K562 (cell line): Measurements from ENCODE around the gene KDELR3. TPM values are rescaled to one million over a fixed set of nuclear protein-coding genes. Genes with fewer than 3 reads are reported as not detected.

ENCODE experiments used
- ATAC-seq: fragments of 200-7000 bp; cut with Tn5 transposase; 3 replicates; pipeline ENCODE4 v1.9.1; 2020; ENCODE audit warnings: moderate library complexity
- BruUV-seq: library from RNA; stranded (reverse); fragments of 400-500 nt; replicated peaks from 2 replicates; lab custom pipeline; 2021; lab: Mats Ljungman, UMichigan
- CTCF ChIA-PET: fragments of 300-600 bp; formaldehyde crosslinking; extraction: SDS; loops from one replicate; lab custom pipeline; 2021; ENCODE audit warnings: low intra/inter-chr PET ratio; lab: Yijun Ruan, JAX
- POLR2A ChIA-PET: fragments of 300-600, 350-650 bp; sonication (Branson Sonifier 250); formaldehyde crosslinking; extraction: SDS; loops from one replicate; lab custom pipeline; 2021; ENCODE audit warnings: antibody characterized with exemption, inconsistent platforms; lab: Yijun Ruan, JAX
- DNase-seq, 4 experiments: peaks; one replicate each; pipeline versions ENCODE4 v3.0.0 to v3.0.0-alpha.2; 2011 to 2018; ENCODE audit warnings: low spot score in 3 of 4, mixed read lengths in 3 of 4; ENCODE audit errors: extremely low read depth in 1 of 4
- FAIRE-seq: peaks from 2 replicates; lab custom pipeline; 2011; peaks lifted over from hg19 to GRCh38; lab: Jason Lieb, UNC
- H2AFZ ChIP-seq: 2 replicates; pipeline ENCODE4 v1.6.0; 2011; ENCODE audit warnings: low read depth, low read length, control low read depth, inconsistent platforms
- H3K27ac ChIP-seq: fragments of 200-600 bp; 3 replicates; pipeline ENCODE4 v1.8.0; 2011; ENCODE audit warnings: low read depth, mild to moderate bottlenecking, control low read depth, inconsistent platforms, low read length, moderate library complexity, mixed read lengths; ENCODE audit errors: extremely low read depth
- H3K27me3 ChIP-seq, 2 experiments: fragments of 300-600 bp in 1 of 2; 2 replicates in 1 of 2; 3 replicates in 1 of 2; pipeline versions ENCODE4 v1.6.0 to v1.8.0; 2011; ENCODE audit warnings: inconsistent platforms in 2 of 2, low read length in 2 of 2, mild to moderate bottlenecking in 1 of 2, mixed read lengths in 1 of 2, moderate library complexity in 1 of 2; ENCODE audit not compliant: control insufficient read depth in 2 of 2, insufficient read depth in 2 of 2
- H3K36me3 ChIP-seq: fragments of 300-600 bp; 3 replicates; pipeline ENCODE4 v1.8.0; 2011; ENCODE audit warnings: mild to moderate bottlenecking, low read length, inconsistent platforms; ENCODE audit not compliant: control insufficient read depth, insufficient read depth
- H3K4me1 ChIP-seq, 2 experiments: fragments of 200-600 bp in 1 of 2; replicated peaks in 1 of 2; 2 replicates in 1 of 2; 3 replicates in 1 of 2; pipeline versions ENCODE4 v1.5.1 to v1.8.0; 2011; ENCODE audit warnings: inconsistent platforms in 2 of 2, low read length in 2 of 2, mild to moderate bottlenecking in 1 of 2, mixed read lengths in 1 of 2, moderate library complexity in 1 of 2; ENCODE audit not compliant: control insufficient read depth in 2 of 2, insufficient read depth in 2 of 2
- H3K4me2 ChIP-seq: 2 replicates; pipeline ENCODE4 v1.6.1; 2011; ENCODE audit warnings: low read length, control low read depth, inconsistent platforms, mixed read lengths; ENCODE audit not compliant: insufficient read depth
- H3K4me3 ChIP-seq: fragments of 200-600 bp; sonication (generic), shearing (Covaris generic); 2 replicates; pipeline ENCODE4 v1.5.1; 2016; ENCODE audit warnings: control low read depth, inconsistent platforms
- H3K79me2 ChIP-seq: fragments of 200-600 bp; 3 replicates; pipeline ENCODE4 v1.8.0; 2011; ENCODE audit warnings: low read length, inconsistent platforms; ENCODE audit not compliant: control insufficient read depth, insufficient read depth
- H3K9ac ChIP-seq, 2 experiments: 2 replicates each; pipeline versions ENCODE4 v1.6.0 to v1.6.1; 2011; ENCODE audit warnings: low read depth in 2 of 2, low read length in 2 of 2, control low read depth in 1 of 2, inconsistent platforms in 1 of 2, mild to moderate bottlenecking in 1 of 2, mixed read lengths in 1 of 2; ENCODE audit not compliant: insufficient read depth in 1 of 2
- H3K9me1 ChIP-seq: one replicate; pipeline ENCODE4 v1.6.0; 2011; ENCODE audit warnings: inconsistent platforms, mild to moderate bottlenecking, low read length, moderate library complexity; ENCODE audit not compliant: control insufficient read depth, insufficient read depth
- H3K9me3 ChIP-seq: replicated peaks from 2 replicates; pipeline ENCODE4 v1.5.1; 2011; ENCODE audit warnings: low read depth, low read length, inconsistent platforms; ENCODE audit not compliant: control insufficient read depth, insufficient read depth
- H4K20me1 ChIP-seq: replicated peaks from 2 replicates; pipeline ENCODE4 v1.6.1; 2011; ENCODE audit warnings: low read length, inconsistent platforms, mixed read lengths; ENCODE audit not compliant: control insufficient read depth, insufficient read depth
- MEF2D ChIP-seq: conservative IDR thresholded peaks from 2 replicates; pipeline ENCODE4 v1.6.1; 2016; ENCODE audit warnings: low read depth, missing genetic modification characterization, missing compliant biosample characterization
- NFIC ChIP-seq: fragments of 450-650 bp; IDR thresholded peaks from 2 replicates; pipeline ENCODE4 v1.6.1; 2017; ENCODE audit warnings: mild to moderate bottlenecking, inconsistent platforms
- POLR3G ChIP-seq: IDR thresholded peaks from 2 replicates; pipeline ENCODE4 v1.6.1; 2011; ENCODE audit not compliant: insufficient read length, insufficient replicate concordance; ENCODE audit errors: extremely low read depth
- POU5F1 ChIP-seq: fragments of 150-350 bp; IDR thresholded peaks from 2 replicates; pipeline ENCODE4 v1.6.1; 2014; ENCODE audit warnings: borderline replicate concordance, low read length, low read depth, mild to moderate bottlenecking; ENCODE audit not compliant: partially characterized antibody
- RAD51 ChIP-seq: fragments of 450-650 bp; IDR thresholded peaks from 2 replicates; pipeline ENCODE4 v1.7.1; 2016; ENCODE audit warnings: low read depth, mild to moderate bottlenecking, borderline replicate concordance
- RNF2 ChIP-seq: sonication (generic); IDR thresholded peaks from 2 replicates; pipeline ENCODE4 v1.6.1; 2016
- SAFB2 ChIP-seq: fragments of 200-400 bp; formaldehyde crosslinking; IDR thresholded peaks from 2 replicates; pipeline ENCODE4 v1.6.1; 2018; ENCODE audit warnings: borderline replicate concordance, low read length, low read depth, moderate library complexity; ENCODE audit not compliant: severe bottlenecking
- TAF1 ChIP-seq: IDR thresholded peaks from 2 replicates; pipeline ENCODE4 v1.6.1; 2011; ENCODE audit warnings: mild to moderate bottlenecking, low read length, moderate library complexity; ENCODE audit not compliant: insufficient read depth, control insufficient read depth, severe bottlenecking; ENCODE audit errors: extremely low read depth
- TSC22D4 ChIP-seq: fragments of 450-650 bp; IDR thresholded peaks from 2 replicates; pipeline ENCODE4 v1.6.1; 2016; ENCODE audit warnings: missing genetic modification characterization, missing biosample characterization, control low read depth
- ZBTB2 ChIP-seq: fragments of 450-650 bp; IDR thresholded peaks from 2 replicates; pipeline ENCODE4 v1.6.1; 2016; ENCODE audit warnings: antibody characterized with exemption
- ZNF197 ChIP-seq: fragments of 200-800 bp; sonication (Bioruptor generic); IDR thresholded peaks from 2 replicates; pipeline ENCODE4 v1.6.1; 2016; ENCODE audit warnings: low read depth, missing genetic modification characterization, missing compliant biosample characterization
- WGBS: fragments of 100-300 bp; shearing (Covaris generic); methylation state at CpG from one replicate; pipeline ENCODE4 v1.1.6; 2016; ENCODE audit warnings: low coverage, mixed read lengths; ENCODE audit not compliant: insufficient coverage; ENCODE audit errors: missing lambda C conversion rate; 5-methylcytosine and 5-hydroxymethylcytosine counted together
- in situ Hi-C: fragments of 300-500 bp; cut with MboI; formaldehyde crosslinking; loops from 4 replicates; pipeline ENCODE4 v1.15.0; 2018; ENCODE audit warnings: inconsistent platforms, mixed read lengths
- intact Hi-C: fragments of 100-400 bp; cut with micrococcal nuclease; formaldehyde crosslinking; loops from 2 replicates; pipeline ENCODE4 v1.14.2; 2022
- polyA plus RNA-seq, 8 experiments: library from polyadenylated mRNA; depleted of rRNA in 4 of 8; stranded (reverse) in 5 of 8; unstranded in 3 of 8; fragments of >200 nt; fragmentation: Nextera tagmentation in 2 of 8; fragmentation: Illumina TruSeq in 1 of 8; extraction: Ambion mirVana in 2 of 8; extraction: Trizol in 1 of 8; gene quantifications; 2 replicates each; pipeline versions ENCODE4 v1.2.1 to v1.2.3, GENCODE V29; 2011 to 2014; ENCODE audit warnings: inconsistent platforms in 1 of 8, missing spikeins in 1 of 8
- total RNA-seq, 7 experiments: library from RNA; depleted of rRNA in 6 of 7; stranded (reverse); fragments of >200 nt in 6 of 7; fragmentation: Illumina TruSeq in 2 of 7; extraction: Trizol in 2 of 7; gene quantifications; 2 replicates each; pipeline versions ENCODE4 v1.2.1 to v1.2.3, GENCODE V29; 2011 to 2021; ENCODE audit warnings: low replicate concordance in 1 of 7
- TF ChIP-seq, protein P1 (sequence below): fragments of 450-650 bp; IDR thresholded peaks from 2 replicates; pipeline ENCODE4 v1.6.1; 2017; ENCODE audit warnings: antibody characterized with exemption, mild to moderate bottlenecking
- TF ChIP-seq, protein P2 (sequence below): sonication (generic); formaldehyde crosslinking; IDR thresholded peaks from 2 replicates; pipeline ENCODE4 v1.8.0; 2022; ENCODE audit warnings: mild to moderate bottlenecking, low read depth, missing genetic modification reagents

The KDELR3 gene
- total and polyA plus RNA-seq, 9 of the 15 experiments (the other 6 are each of a cell fraction or from before 2014, with no cell fraction given): 7.1 to 44.8 (median 9.6) TPM

- TF ChIP-seq, protein P1, sequence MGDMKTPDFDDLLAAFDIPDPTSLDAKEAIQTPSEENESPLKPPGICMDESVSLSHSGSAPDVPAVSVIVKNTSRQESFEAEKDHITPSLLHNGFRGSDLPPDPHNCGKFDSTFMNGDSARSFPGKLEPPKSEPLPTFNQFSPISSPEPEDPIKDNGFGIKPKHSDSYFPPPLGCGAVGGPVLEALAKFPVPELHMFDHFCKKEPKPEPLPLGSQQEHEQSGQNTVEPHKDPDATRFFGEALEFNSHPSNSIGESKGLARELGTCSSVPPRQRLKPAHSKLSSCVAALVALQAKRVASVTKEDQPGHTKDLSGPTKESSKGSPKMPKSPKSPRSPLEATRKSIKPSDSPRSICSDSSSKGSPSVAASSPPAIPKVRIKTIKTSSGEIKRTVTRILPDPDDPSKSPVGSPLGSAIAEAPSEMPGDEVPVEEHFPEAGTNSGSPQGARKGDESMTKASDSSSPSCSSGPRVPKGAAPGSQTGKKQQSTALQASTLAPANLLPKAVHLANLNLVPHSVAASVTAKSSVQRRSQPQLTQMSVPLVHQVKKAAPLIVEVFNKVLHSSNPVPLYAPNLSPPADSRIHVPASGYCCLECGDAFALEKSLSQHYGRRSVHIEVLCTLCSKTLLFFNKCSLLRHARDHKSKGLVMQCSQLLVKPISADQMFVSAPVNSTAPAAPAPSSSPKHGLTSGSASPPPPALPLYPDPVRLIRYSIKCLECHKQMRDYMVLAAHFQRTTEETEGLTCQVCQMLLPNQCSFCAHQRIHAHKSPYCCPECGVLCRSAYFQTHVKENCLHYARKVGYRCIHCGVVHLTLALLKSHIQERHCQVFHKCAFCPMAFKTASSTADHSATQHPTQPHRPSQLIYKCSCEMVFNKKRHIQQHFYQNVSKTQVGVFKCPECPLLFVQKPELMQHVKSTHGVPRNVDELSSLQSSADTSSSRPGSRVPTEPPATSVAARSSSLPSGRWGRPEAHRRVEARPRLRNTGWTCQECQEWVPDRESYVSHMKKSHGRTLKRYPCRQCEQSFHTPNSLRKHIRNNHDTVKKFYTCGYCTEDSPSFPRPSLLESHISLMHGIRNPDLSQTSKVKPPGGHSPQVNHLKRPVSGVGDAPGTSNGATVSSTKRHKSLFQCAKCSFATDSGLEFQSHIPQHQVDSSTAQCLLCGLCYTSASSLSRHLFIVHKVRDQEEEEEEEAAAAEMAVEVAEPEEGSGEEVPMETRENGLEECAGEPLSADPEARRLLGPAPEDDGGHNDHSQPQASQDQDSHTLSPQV: no peak
- no peak for TF ChIP-seq TAF1
- TF ChIP-seq RAD51: no peak
- no peak for TF ChIP-seq RNF2
- TF ChIP-seq NFIC: no peak
- no peak for TF ChIP-seq POU5F1
These were observed 6.2 kb downstream of the KDELR3 start (continued) for GRCh38 chr22:38474003-38474607.

DNA sequence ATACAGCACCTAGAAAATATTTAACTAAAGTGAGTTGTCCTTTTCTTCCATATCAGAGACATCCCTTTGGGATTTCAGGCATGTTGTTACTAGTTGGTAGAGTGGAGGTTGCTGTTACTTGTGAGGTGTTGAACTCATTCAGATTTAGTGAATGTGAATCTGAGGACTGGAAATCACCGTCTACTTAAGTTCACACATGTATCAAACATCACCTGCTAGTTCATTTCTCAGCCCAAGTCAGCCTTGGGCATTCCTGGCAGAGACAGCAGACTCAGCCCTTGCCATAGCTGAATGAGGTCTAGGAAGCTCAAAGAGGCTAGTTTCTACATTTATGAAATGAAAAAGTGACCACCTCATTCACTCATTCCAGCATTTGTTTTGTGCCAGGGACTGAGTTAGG lies 9.7 kb downstream of the KDELR3 start:
- WGBS: 75% methylated on average over 1 of the region's 1 CpG
- ChIA-PET POLR2A (interaction anchor here (1.1 to 1.9 kb wide), 3 partner anchors 9 to 13 kb away, joined by 3 to 11 read pairs (median 6); partner anchors contain the start of gene KDELR3), CTCF (no interaction called here)
- no peak for FAIRE-seq
- intact Hi-C loops: no loop called here
- in situ Hi-C loops: no loop called here
- Histone ChIP-seq H2AFZ (no peak overlapping the region), H3K9me1 (no peaks in the 10 kb centered on the region), H3K9ac (no peak overlapping the region), H3K9me3 (no peaks in the 10 kb centered on the region), H4K20me1 (no peaks in the 10 kb centered on the region), H3K27me3 (no peaks in the 10 kb centered on the region), H3K27ac (no peak overlapping the region), H3K36me3 (peaks cover 25% of the 10 kb centered on the region; the same call in 2 of the 3 replicates), H3K79me2 (no peaks in the 10 kb centered on the region), H3K4me2 (no peak overlapping the region), H3K4me1 (no peaks in the 10 kb centered on the region; a peak in 1 of 5 replicates), H3K4me3 (no peak overlapping the region)
- DNase-seq: no peak
- no TSS peak for BruUV-seq
- ATAC-seq: no peak
- TF ChIP-seq SAFB2 (no peak), TSC22D4 (tag) (no peak), MEF2D (tag) (no peak), POLR3G (no peak), ZBTB2 (no peak), ZNF197 (no peak)
- TF ChIP-seq, protein P2, sequence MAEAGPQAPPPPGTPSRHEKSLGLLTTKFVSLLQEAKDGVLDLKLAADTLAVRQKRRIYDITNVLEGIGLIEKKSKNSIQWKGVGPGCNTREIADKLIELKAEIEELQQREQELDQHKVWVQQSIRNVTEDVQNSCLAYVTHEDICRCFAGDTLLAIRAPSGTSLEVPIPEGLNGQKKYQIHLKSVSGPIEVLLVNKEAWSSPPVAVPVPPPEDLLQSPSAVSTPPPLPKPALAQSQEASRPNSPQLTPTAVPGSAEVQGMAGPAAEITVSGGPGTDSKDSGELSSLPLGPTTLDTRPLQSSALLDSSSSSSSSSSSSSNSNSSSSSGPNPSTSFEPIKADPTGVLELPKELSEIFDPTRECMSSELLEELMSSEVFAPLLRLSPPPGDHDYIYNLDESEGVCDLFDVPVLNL (CRISPR knock-in tag): no peak
